ENCODE data around the gene APLP1.

APLP1 gene

DNA sequence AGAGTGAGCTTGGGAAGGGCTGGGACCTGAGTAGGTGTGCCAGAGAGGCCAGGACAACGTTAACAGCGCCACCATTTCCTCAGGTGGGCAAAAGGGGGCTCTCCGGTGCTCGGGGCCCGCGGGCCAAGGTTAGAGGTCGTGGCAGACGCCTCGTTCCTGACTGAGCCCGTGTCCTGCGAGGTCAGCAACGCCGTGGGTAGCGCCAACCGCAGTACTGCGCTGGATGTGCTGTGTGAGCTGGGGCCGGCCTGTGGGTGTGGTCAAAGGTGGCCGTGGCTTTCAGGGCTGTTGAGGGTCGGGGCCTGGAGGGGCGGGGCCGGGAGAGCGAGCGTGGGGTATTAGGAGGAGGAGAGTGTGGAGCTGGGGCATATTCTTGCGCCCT lies 7.9 kb upstream of the APLP1 start:
- no peak overlapping the region for H3K4me2 ChIP-seq (ENCODE audit: low read depth, low read length)
- H3K9ac ChIP-seq (ENCODE audit: low read length): no peak overlapping the region
- H3K9me3 ChIP-seq (replicated peaks; ENCODE audit: insufficient read depth, low read length): no peaks in the 10 kb centered on the region
- H3F3A ChIP-seq (ENCODE audit: insufficient read depth, low read length): no peaks in the 10 kb centered on the region
- no peak overlapping the region for H3K4me3 ChIP-seq (ENCODE audit: low read length)
- no peaks in the 10 kb centered on the region for H3K36me3 ChIP-seq (replicated peaks; ENCODE audit: insufficient read depth, low read length)
- H4K20me1 ChIP-seq (ENCODE audit: insufficient read depth, low read length): no peaks in the 10 kb centered on the region
- peaks cover 93% of the 10 kb centered on the region for H3K27me3 ChIP-seq (replicated peaks; ENCODE audit: insufficient read depth, low read length)
- no peak overlapping the region for H2AFZ ChIP-seq (ENCODE audit: low read length)
- H3K79me2 ChIP-seq (ENCODE audit: low read length): no peaks in the 10 kb centered on the region
- TF ChIP-seq, protein P1, sequence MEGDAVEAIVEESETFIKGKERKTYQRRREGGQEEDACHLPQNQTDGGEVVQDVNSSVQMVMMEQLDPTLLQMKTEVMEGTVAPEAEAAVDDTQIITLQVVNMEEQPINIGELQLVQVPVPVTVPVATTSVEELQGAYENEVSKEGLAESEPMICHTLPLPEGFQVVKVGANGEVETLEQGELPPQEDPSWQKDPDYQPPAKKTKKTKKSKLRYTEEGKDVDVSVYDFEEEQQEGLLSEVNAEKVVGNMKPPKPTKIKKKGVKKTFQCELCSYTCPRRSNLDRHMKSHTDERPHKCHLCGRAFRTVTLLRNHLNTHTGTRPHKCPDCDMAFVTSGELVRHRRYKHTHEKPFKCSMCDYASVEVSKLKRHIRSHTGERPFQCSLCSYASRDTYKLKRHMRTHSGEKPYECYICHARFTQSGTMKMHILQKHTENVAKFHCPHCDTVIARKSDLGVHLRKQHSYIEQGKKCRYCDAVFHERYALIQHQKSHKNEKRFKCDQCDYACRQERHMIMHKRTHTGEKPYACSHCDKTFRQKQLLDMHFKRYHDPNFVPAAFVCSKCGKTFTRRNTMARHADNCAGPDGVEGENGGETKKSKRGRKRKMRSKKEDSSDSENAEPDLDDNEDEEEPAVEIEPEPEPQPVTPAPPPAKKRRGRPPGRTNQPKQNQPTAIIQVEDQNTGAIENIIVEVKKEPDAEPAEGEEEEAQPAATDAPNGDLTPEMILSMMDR (IDR thresholded peaks at IDR 0.05; ENCODE audit: low read length): no peak
- TF ChIP-seq EZH2 (optimal IDR thresholded peaks at IDR 0.05; ENCODE audit: low read depth, low read length) (no peak), EZH2phosphoT487 (IDR thresholded peaks at IDR 0.05; ENCODE audit: low read length) (no peak)
- H3K4me1 ChIP-seq (ENCODE audit: low read length): no peaks in the 10 kb centered on the region
- H3K27ac ChIP-seq (ENCODE audit: low read length): no peak overlapping the region
- no peaks in the 10 kb centered on the region for H3K9me2 ChIP-seq (replicated peaks; ENCODE audit: insufficient read depth, low read length)
- no peak for DNase-seq

- no peak overlapping the region for H2AFZ ChIP-seq (ENCODE audit: low read length)
- H3K36me3 ChIP-seq (replicated peaks; ENCODE audit: insufficient read depth, low read length): no peaks in the 10 kb centered on the region
- no peak for DNase-seq
- no peak for TF ChIP-seq EZH2phosphoT487 (IDR thresholded peaks at IDR 0.05; ENCODE audit: low read length)
- H3K9me2 ChIP-seq (replicated peaks; ENCODE audit: insufficient read depth, low read length): no peaks in the 10 kb centered on the region
- no peaks in the 10 kb centered on the region for H3F3A ChIP-seq (ENCODE audit: insufficient read depth, low read length)
- H3K9me3 ChIP-seq (replicated peaks; ENCODE audit: insufficient read depth, low read length): no peaks in the 10 kb centered on the region
- H3K27me3 ChIP-seq (replicated peaks; ENCODE audit: insufficient read depth, low read length): peaks cover 93% of the 10 kb centered on the region
- H3K9ac ChIP-seq (ENCODE audit: low read length): no peak overlapping the region
- no peaks in the 10 kb centered on the region for H3K79me2 ChIP-seq (ENCODE audit: low read length)
- H3K4me2 ChIP-seq (ENCODE audit: low read depth, low read length): no peak overlapping the region
- no peak overlapping the region for H3K4me3 ChIP-seq (ENCODE audit: low read length)
- H3K4me1 ChIP-seq (ENCODE audit: low read length): no peaks in the 10 kb centered on the region
- H4K20me1 ChIP-seq (ENCODE audit: insufficient read depth, low read length): no peaks in the 10 kb centered on the region
- no peak overlapping the region for H3K27ac ChIP-seq (ENCODE audit: low read length)
Measured at GRCh38 chr19:35860818-35861639, 7.3 kb upstream of the APLP1 start.

DNA sequence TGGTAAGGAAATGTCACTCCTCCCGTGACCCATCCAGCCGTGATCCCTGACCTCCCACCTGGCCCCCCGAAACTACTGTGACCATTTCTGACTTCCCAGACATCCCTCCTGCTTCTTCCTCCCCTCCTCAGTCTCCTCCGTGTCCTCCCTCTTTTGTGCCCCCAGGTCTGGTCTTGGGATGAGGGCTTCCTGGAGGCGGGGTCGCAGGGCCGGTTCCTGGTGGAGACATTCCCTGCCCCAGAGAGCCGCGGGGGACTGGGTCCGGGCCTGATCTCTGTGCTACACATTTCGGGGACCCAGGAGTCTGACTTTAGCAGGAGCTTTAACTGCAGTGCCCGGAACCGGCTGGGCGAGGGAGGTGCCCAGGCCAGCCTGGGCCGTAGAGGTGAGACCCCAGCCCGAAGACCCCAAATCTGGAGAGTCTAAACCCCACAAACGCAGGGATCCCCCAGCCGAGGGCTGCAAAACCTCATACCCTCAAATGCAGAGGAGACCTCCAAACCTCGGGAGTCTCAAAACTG lies 6.7 kb upstream of the APLP1 start:
- H3F3A ChIP-seq (ENCODE audit: insufficient read depth, low read length): no peaks in the 10 kb centered on the region
- no peak overlapping the region for H3K27ac ChIP-seq (ENCODE audit: low read length)
- no peak overlapping the region for H3K4me2 ChIP-seq (ENCODE audit: low read depth, low read length)
- H3K9me3 ChIP-seq (replicated peaks; ENCODE audit: insufficient read depth, low read length): no peaks in the 10 kb centered on the region
- no peak for TF ChIP-seq EZH2phosphoT487 (IDR thresholded peaks at IDR 0.05; ENCODE audit: low read length)
- no peak for TF ChIP-seq EZH2 (optimal IDR thresholded peaks at IDR 0.05; ENCODE audit: low read depth, low read length)
- TF ChIP-seq, protein P1 (IDR thresholded peaks at IDR 0.05; ENCODE audit: low read length): no peak
- no peak for DNase-seq
- no peaks in the 10 kb centered on the region for H3K4me1 ChIP-seq (ENCODE audit: low read length)
- H3K27me3 ChIP-seq (replicated peaks; ENCODE audit: insufficient read depth, low read length): peaks cover 93% of the 10 kb centered on the region
- no peak overlapping the region for H3K9ac ChIP-seq (ENCODE audit: low read length)
- H3K9me2 ChIP-seq (replicated peaks; ENCODE audit: insufficient read depth, low read length): no peaks in the 10 kb centered on the region
- H4K20me1 ChIP-seq (ENCODE audit: insufficient read depth, low read length): no peaks in the 10 kb centered on the region
- no peaks in the 10 kb centered on the region for H3K79me2 ChIP-seq (ENCODE audit: low read length)
- no peaks in the 10 kb centered on the region for H3K36me3 ChIP-seq (replicated peaks; ENCODE audit: insufficient read depth, low read length)
- H2AFZ ChIP-seq (ENCODE audit: low read length): no peak overlapping the region
- H3K4me3 ChIP-seq (ENCODE audit: low read length): no peak overlapping the region

GRCh38 chr19:35862528-35862927 lies 5.8 kb upstream of the APLP1 start:
- Histone ChIP-seq H3K4me1 (ENCODE audit: low read length) (no peaks in the 10 kb centered on the region), H3K9me3 (replicated peaks; ENCODE audit: insufficient read depth, low read length) (no peaks in the 10 kb centered on the region), H3K9ac (ENCODE audit: low read length) (no peak overlapping the region), H3K4me2 (ENCODE audit: low read depth, low read length) (no peak overlapping the region), H3K27me3 (replicated peaks; ENCODE audit: insufficient read depth, low read length) (peaks cover 92% of the 10 kb centered on the region), H4K20me1 (ENCODE audit: insufficient read depth, low read length) (no peaks in the 10 kb centered on the region), H3K36me3 (replicated peaks; ENCODE audit: insufficient read depth, low read length) (no peaks in the 10 kb centered on the region), H3K27ac (ENCODE audit: low read length) (no peak overlapping the region), H2AFZ (ENCODE audit: low read length) (no peak overlapping the region), H3F3A (ENCODE audit: insufficient read depth, low read length) (no peaks in the 10 kb centered on the region), H3K4me3 (ENCODE audit: low read length) (no peak overlapping the region), H3K9me2 (replicated peaks; ENCODE audit: insufficient read depth, low read length) (no peaks in the 10 kb centered on the region), H3K79me2 (ENCODE audit: low read length) (no peaks in the 10 kb centered on the region)
- TF ChIP-seq, protein P1 (IDR thresholded peaks at IDR 0.05; ENCODE audit: low read length): no peak
- TF ChIP-seq EZH2phosphoT487 (IDR thresholded peaks at IDR 0.05; ENCODE audit: low read length) (no peak), EZH2 (optimal IDR thresholded peaks at IDR 0.05; ENCODE audit: low read depth, low read length) (no peak)
- DNase-seq: no peak
